ENCODE data around the gene RAB17. TPM values are rescaled to one million over a fixed set of nuclear protein-coding genes. Genes with fewer than 3 reads are reported as not detected.

Gene RAB17
- total and polyA plus RNA-seq, 2 of the 4 experiments (the other 2 are of a cell fraction): 0.41 TPM; not detected in 1

DNA sequence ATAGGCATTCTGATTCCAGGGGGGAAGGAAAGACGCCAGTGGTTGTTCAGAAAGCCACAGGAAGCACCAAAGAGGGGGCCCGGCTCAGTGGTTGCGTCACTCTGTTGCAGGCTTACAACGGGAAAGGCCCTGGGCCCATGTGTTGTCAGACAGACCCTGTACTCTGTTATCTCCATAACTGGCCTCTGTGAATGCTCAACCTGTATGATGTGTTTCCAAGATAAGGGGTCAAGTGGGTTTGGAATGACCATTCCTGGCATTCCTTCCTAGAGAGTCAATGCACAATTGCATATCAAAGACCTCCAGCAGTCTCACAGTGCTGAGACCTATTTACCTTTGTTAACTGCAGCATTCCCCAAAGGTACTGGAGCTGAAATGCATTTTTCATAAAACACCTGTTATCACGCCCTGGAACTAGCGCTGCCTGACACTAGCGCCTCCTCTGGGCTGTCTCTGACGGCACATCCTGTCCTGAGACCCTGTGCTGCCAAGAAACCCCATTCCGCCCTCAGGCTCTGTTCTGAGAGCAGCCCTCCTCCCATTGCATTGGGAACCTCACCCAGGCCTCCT, 23.7 kb upstream of the RAB17 start:
- CTCF ChIA-PET: no interaction called here

More for the DNA sequence above, 23.7 kb upstream of the RAB17 start:
- H2AK9ac ChIP-seq (replicated peaks; ENCODE audit: low read depth, low read length, poor library complexity): peak overlapping the region; percentile 33
- TF ChIP-seq CEBPB (IDR thresholded peaks at IDR 0.05; ENCODE audit: low read depth, low read length) (peak; percentile 87), BHLHE40 (IDR thresholded peaks at IDR 0.05; ENCODE audit: low read depth, low read length) (no peak)
- no peak overlapping the region for H3K9ac ChIP-seq (ENCODE audit: low read depth, low read length)
- peak overlapping the region; percentile 0; the same call in 1 of the 2 replicates for H3K56ac ChIP-seq (ENCODE audit: extremely low read depth, insufficient read depth, low read length)
- H3K14ac ChIP-seq (replicated peaks; ENCODE audit: low read depth, low read length): peak overlapping the region; percentile 5
- H3K36me3 ChIP-seq (ENCODE audit: control insufficient read depth, insufficient read depth, low read length): no peaks in the 10 kb centered on the region
- peaks cover 0 to 14% of the 10 kb centered on the region in 2 experiments; a peak in 2 of 4 replicates for H3K79me1 ChIP-seq (ENCODE audit: low read depth in 1 of 2, low read length in 2 of 2)
- H2AFZ ChIP-seq (replicated peaks; ENCODE audit: low read length, poor library complexity): peak overlapping the region; percentile 55
- H4K5ac ChIP-seq (ENCODE audit: low read depth, low read length): no peak overlapping the region; the same call in 1 of the 2 replicates
- POLR2A ChIA-PET (ENCODE audit: unreplicated experiment): no interaction called here
- H4K20me1 ChIP-seq (ENCODE audit: insufficient read depth, low read length): no peaks in the 10 kb centered on the region
- H2AK5ac ChIP-seq (ENCODE audit: low read depth, low read length): peak overlapping the region; percentile 90; the same call in 1 of the 2 replicates
- H3K9me1 ChIP-seq (ENCODE audit: insufficient read depth, low read length): peaks cover 34% of the 10 kb centered on the region
- in situ Hi-C loops (cut with MboI; ENCODE audit: low sequenced_read_pairs) (no loop called here), intact Hi-C loops (cut with micrococcal nuclease) (no loop called here), dilution Hi-C loops (cut with HindIII; ENCODE audit: low sequenced_read_pairs, unreplicated experiment) (no loop called here)
- ATAC-seq (ENCODE audit: low read depth) (no peak; the same call in none of the 2 replicates), DNase-seq (peak; percentile 52)
- peak overlapping the region; percentile 12; the same call in 1 of the 2 replicates for H4K91ac ChIP-seq (ENCODE audit: insufficient read depth, low read depth, low read length)
- H3K4me3 ChIP-seq (ENCODE audit: insufficient read depth, low read depth, low read length): no peak overlapping the region
- no peaks in the 10 kb centered on the region for H3K27me3 ChIP-seq (ENCODE audit: control insufficient read depth, insufficient read depth, low read length)
- no peak overlapping the region for H3K18ac ChIP-seq (ENCODE audit: low read depth, low read length)
- H3K9me3 ChIP-seq (ENCODE audit: control insufficient read depth, insufficient read depth, low read length): no peaks in the 10 kb centered on the region
- peak overlapping the region; percentile 91; the same call in 1 of the 2 replicates for H2BK120ac ChIP-seq (ENCODE audit: low read depth, low read length)
- peak overlapping the region; percentile 79; the same call in 1 of the 3 replicates for H2BK15ac ChIP-seq (ENCODE audit: low read depth, low read length)
- H3K27ac ChIP-seq (ENCODE audit: insufficient read depth, low read length): no peak overlapping the region
- WGBS, 2 experiments (ENCODE audit: extremely low coverage in 2 of 2, insufficient read length in 1 of 2): 90% methylated on average over 5 of the region's 9 CpGs; no CpG with 5 or more reads in 1 of the 2 experiments
- H3K4me1 ChIP-seq (ENCODE audit: control insufficient read depth, insufficient read depth, low read length): peaks cover 30% of the 10 kb centered on the region
- BruUV-seq (replicated peaks): no TSS peak
- H3K23ac ChIP-seq (ENCODE audit: low read depth, low read length): peak overlapping the region; percentile 43; the same call in 1 of the 2 replicates
- H2BK5ac ChIP-seq (ENCODE audit: low read depth, low read length, poor library complexity, severe bottlenecking): peak overlapping the region; percentile 29
- H4K8ac ChIP-seq (ENCODE audit: low read depth in 2 of 2, low read length in 2 of 2): peak overlapping the region; percentile 37 to 67; a peak in 2 of 4 replicates
- H2BK20ac ChIP-seq (ENCODE audit: low read depth, low read length): peak overlapping the region; percentile 74; the same call in 1 of the 2 replicates
- no peak overlapping the region for H3K4me2 ChIP-seq (ENCODE audit: low read depth, low read length)
- peak overlapping the region; percentile 92 for H3K4ac ChIP-seq (ENCODE audit: low read depth, low read length)

All from IMR-90 (cell line).